HG02981 (cell line): ENCODE data around the gene ADGRB2.

Experiments
- ATAC-seq: cut with Tn5 transposase; IDR thresholded peaks from one replicate; pipeline ENCODE4 v1.9.1; 2021; ENCODE audit warnings: mild to moderate bottlenecking, moderate library complexity; ENCODE audit not compliant: unreplicated experiment

ADGRB2 gene

GRCh38 chr1:31765041-31765467, 914 bp upstream of the ADGRB2 start:
- ATAC-seq: no peak

- ATAC-seq: no peak
These were observed 349 bp downstream of the ADGRB2 start for GRCh38 chr1:31763671-31764311.

GRCh38 chr1:31762726-31763670, 1.1 kb downstream of the ADGRB2 start:
- no peak for ATAC-seq

GRCh38 chr1:31762323-31762722, 1.8 kb downstream of the ADGRB2 start:
- no peak for ATAC-seq

GRCh38 chr1:31761883-31762282, 2.3 kb downstream of the ADGRB2 start:
- no peak for ATAC-seq

- ATAC-seq: no peak
These were observed 3.4 kb downstream of the ADGRB2 start for GRCh38 chr1:31760471-31761470.

- ATAC-seq: no peak
These were observed 4.7 kb downstream of the ADGRB2 start for GRCh38 chr1:31759298-31760023.

GRCh38 chr1:31758823-31759222, 5.3 kb downstream of the ADGRB2 start:
- ATAC-seq: no peak

- no peak for ATAC-seq
These were observed 6.2 kb downstream of the ADGRB2 start for GRCh38 chr1:31757989-31758388.

- ATAC-seq: no peak
These were observed 6.9 kb downstream of the ADGRB2 start for GRCh38 chr1:31757204-31757679.

GRCh38 chr1:31756578-31756977, 7.6 kb downstream of the ADGRB2 start:
- no peak for ATAC-seq

- ATAC-seq: no peak
These were observed 8.2 kb downstream of the ADGRB2 start for GRCh38 chr1:31755850-31756492.

GRCh38 chr1:31755197-31755611, 8.9 kb downstream of the ADGRB2 start:
- ATAC-seq: no peak

- no peak for ATAC-seq
These were observed 9.7 kb downstream of the ADGRB2 start for GRCh38 chr1:31754397-31754796.

GRCh38 chr1:31753707-31754349, 10.3 kb downstream of the ADGRB2 start:
- ATAC-seq: no peak

- no peak for ATAC-seq
These were observed 11.1 kb downstream of the ADGRB2 start for GRCh38 chr1:31752952-31753475.

GRCh38 chr1:31752258-31752657, 11.9 kb downstream of the ADGRB2 start:
- ATAC-seq: no peak

GRCh38 chr1:31751822-31752241, 12.3 kb downstream of the ADGRB2 start:
- no peak for ATAC-seq
